Activated CD8-positive, alpha-beta memory T cell treated with anti-CD3 and anti-CD28 coated beads for 4 hours (primary cell): ENCODE measurements around the gene PCDHGA6.
"Not testable (repeated sequence)": the region's sequence is repeated elsewhere in the genome, so short reads cannot be mapped to it uniquely, and the experiment has no call there.

Experiments
- DNase-seq, 2 donors: peaks; one replicate each; pipeline ENCODE4 v3.0.0-alpha.2; 2020; ENCODE audit warnings: low read depth in 2 of 2

PCDHGA6 gene

GRCh38 chr5:141359790-141360426 is 13.8 kb upstream of the PCDHGA6 start, which contains the start of gene PCDHGB2:
Gene PCDHGB2, plus strand, starts transcription at chr5:141359994. Its CDS starts 142 bp downstream, at chr5:141360136.
- DNase-seq, result no peak

GRCh38 chr5:141360685-141361084 is 13.0 kb upstream of the PCDHGA6 start:
- no peak for DNase-seq

GRCh38 chr5:141362719-141363118 is 11.0 kb upstream of the PCDHGA6 start:
- no peak for DNase-seq

GRCh38 chr5:141363952-141364660 is 9.6 kb upstream of the PCDHGA6 start, which contains the start of gene PCDHGA5:
Gene PCDHGA5, plus strand, starts transcription at chr5:141364162. Its CDS starts 169 bp downstream, at chr5:141364331.
- DNase-seq, result no peak

- DNase-seq, result no peak
These were observed 7.4 kb upstream of the PCDHGA6 start for GRCh38 chr5:141366016-141366896.

- DNase-seq, result no peak
These were observed 3.5 kb upstream of the PCDHGA6 start, which contains the start of gene PCDHGB3 for GRCh38 chr5:141369994-141370848. Gene PCDHGB3, plus strand, starts transcription at chr5:141370242. Its CDS starts 153 bp downstream, at chr5:141370395.

GRCh38 chr5:141371572-141372475 is 1.9 kb upstream of the PCDHGA6 start:
- no peak for DNase-seq

GRCh38 chr5:141374627-141375026 is 936 bp downstream of the PCDHGA6 start:
- no peak for DNase-seq

GRCh38 chr5:141375444-141376155 is 1.9 kb downstream of the PCDHGA6 start:
- not testable (repeated sequence) for DNase-seq

GRCh38 chr5:141382469-141383294 is 9.0 kb downstream of the PCDHGA6 start, which contains the start of gene PCDHGA7:
Gene PCDHGA7, plus strand, starts transcription at chr5:141382742. Its CDS starts 158 bp downstream, at chr5:141382900.
- no peak for DNase-seq

- DNase-seq, result no peak
These were observed 9.7 kb downstream of the PCDHGA6 start for GRCh38 chr5:141383345-141383744.

GRCh38 chr5:141384471-141385267 is 11.0 kb downstream of the PCDHGA6 start:
- DNase-seq, result no peak

GRCh38 chr5:141387557-141388311 is 14.0 kb downstream of the PCDHGA6 start, which contains the start of gene PCDHGB4:
Gene PCDHGB4, plus strand, starts transcription at chr5:141387698. Its CDS starts 187 bp downstream, at chr5:141387885.
- not testable (repeated sequence) for DNase-seq

GRCh38 chr5:141388661-141389060 is 15.0 kb downstream of the PCDHGA6 start:
- DNase-seq, result no peak

GRCh38 chr5:141389153-141390042 is 15.7 kb downstream of the PCDHGA6 start:
- no peak for DNase-seq
